IPS-18a (cell line): ENCODE data around the gene MICB.
"Not testable (repeated sequence)": the region's sequence is repeated elsewhere in the genome, so short reads cannot be mapped to it uniquely, and the experiment has no call there.

Experiments used
- H3K27ac ChIP-seq: one replicate; pipeline ENCODE4 v1.5.1; 2013; ENCODE audit warnings: low read length
- H3K27me3 ChIP-seq: one replicate; pipeline ENCODE4 v1.6.1; 2013; ENCODE audit warnings: mild to moderate bottlenecking, low read length; ENCODE audit not compliant: control insufficient read depth, insufficient read depth
- H3K36me3 ChIP-seq: one replicate; pipeline ENCODE4 v1.6.1; 2013; ENCODE audit warnings: low read depth, low read length; ENCODE audit not compliant: control insufficient read depth
- H3K4me1 ChIP-seq: one replicate; pipeline ENCODE4 v1.6.1; 2013; ENCODE audit warnings: low read depth, low read length; ENCODE audit not compliant: control insufficient read depth
- H3K4me3 ChIP-seq: one replicate; pipeline ENCODE4 v1.5.1; 2013; ENCODE audit warnings: low read length
- H3K9ac ChIP-seq: one replicate; pipeline ENCODE4 v1.6.1; 2013; ENCODE audit warnings: mild to moderate bottlenecking, low read length, moderate library complexity
- H3K9me3 ChIP-seq: one replicate; pipeline ENCODE4 v1.6.1; 2013; ENCODE audit warnings: low read depth, low read length; ENCODE audit not compliant: control insufficient read depth

MICB gene

GRCh38 chr6:31478186-31478950 is 19.6 kb upstream of the MICB start:
- H3K27ac ChIP-seq: no peak overlapping the region
- no peak overlapping the region for H3K4me3 ChIP-seq
- no peaks in the 10 kb centered on the region for H3K4me1 ChIP-seq
- H3K9ac ChIP-seq: no peak overlapping the region
- no peaks in the 10 kb centered on the region for H3K9me3 ChIP-seq
- H3K27me3 ChIP-seq: no peaks in the 10 kb centered on the region
- H3K36me3 ChIP-seq: no peaks in the 10 kb centered on the region

- Histone ChIP-seq H3K27ac (no peak overlapping the region), H3K9me3 (no peaks in the 10 kb centered on the region), H3K4me3 (no peak overlapping the region), H3K4me1 (no peaks in the 10 kb centered on the region), H3K36me3 (no peaks in the 10 kb centered on the region), H3K27me3 (no peaks in the 10 kb centered on the region), H3K9ac (no peak overlapping the region)
Observed at GRCh38 chr6:31479151-31479932, 18.6 kb upstream of the MICB start.

GRCh38 chr6:31479933-31480535 is 17.9 kb upstream of the MICB start:
- no peaks in the 10 kb centered on the region for H3K36me3 ChIP-seq
- H3K27me3 ChIP-seq: no peaks in the 10 kb centered on the region
- H3K4me3 ChIP-seq: no peak overlapping the region
- H3K9ac ChIP-seq: no peak overlapping the region
- H3K4me1 ChIP-seq: no peaks in the 10 kb centered on the region
- H3K27ac ChIP-seq: no peak overlapping the region
- no peaks in the 10 kb centered on the region for H3K9me3 ChIP-seq

- H3K4me1 ChIP-seq: no peaks in the 10 kb centered on the region
- no peaks in the 10 kb centered on the region for H3K36me3 ChIP-seq
- H3K27ac ChIP-seq: no peak overlapping the region
- no peak overlapping the region for H3K9ac ChIP-seq
- no peaks in the 10 kb centered on the region for H3K27me3 ChIP-seq
- H3K9me3 ChIP-seq: no peaks in the 10 kb centered on the region
- H3K4me3 ChIP-seq: no peak overlapping the region
Observed at GRCh38 chr6:31480574-31480973, 17.4 kb upstream of the MICB start.

GRCh38 chr6:31483392-31483791 is 14.6 kb upstream of the MICB start:
- Histone ChIP-seq H3K36me3 (no peaks in the 10 kb centered on the region), H3K9me3 (no peaks in the 10 kb centered on the region), H3K27ac (no peak overlapping the region), H3K4me3 (no peak overlapping the region), H3K4me1 (no peaks in the 10 kb centered on the region), H3K9ac (no peak overlapping the region), H3K27me3 (no peaks in the 10 kb centered on the region)

GRCh38 chr6:31485055-31485454 is 12.9 kb upstream of the MICB start:
- H3K9ac ChIP-seq: no peak overlapping the region
- no peaks in the 10 kb centered on the region for H3K9me3 ChIP-seq
- no peaks in the 10 kb centered on the region for H3K4me1 ChIP-seq
- H3K4me3 ChIP-seq: no peak overlapping the region
- no peaks in the 10 kb centered on the region for H3K36me3 ChIP-seq
- no peak overlapping the region for H3K27ac ChIP-seq
- H3K27me3 ChIP-seq: peaks cover 11% of the 10 kb centered on the region

- not testable (repeated sequence) for H3K4me1 ChIP-seq, H3K36me3 ChIP-seq, H3K9me3 ChIP-seq, H3K27ac ChIP-seq, H3K9ac ChIP-seq, H3K4me3 ChIP-seq
- H3K27me3 ChIP-seq: peaks cover 23% of the 10 kb centered on the region
Observed at GRCh38 chr6:31486065-31486837, 11.7 kb upstream of the MICB start.

- not testable (repeated sequence) for H3K9ac ChIP-seq, H3K4me1 ChIP-seq
- peaks cover 28% of the 10 kb centered on the region for H3K27me3 ChIP-seq
Observed at GRCh38 chr6:31487674-31488073, 10.3 kb upstream of the MICB start.

GRCh38 chr6:31489086-31489485 is 8.9 kb upstream of the MICB start:
- Histone ChIP-seq H3K36me3 (no peaks in the 10 kb centered on the region), H3K27me3 (peaks cover 40% of the 10 kb centered on the region), H3K27ac (no peak overlapping the region), H3K9me3 (no peaks in the 10 kb centered on the region), H3K4me3 (no peak overlapping the region), H3K4me1 (no peaks in the 10 kb centered on the region), H3K9ac (no peak overlapping the region)

More at GRCh38 chr6:31487674-31488073, 10.3 kb upstream of the MICB start:
- not testable (repeated sequence) for H3K27ac ChIP-seq, H3K36me3 ChIP-seq, H3K9me3 ChIP-seq, H3K4me3 ChIP-seq

- H3K27me3 ChIP-seq: peaks cover 52% of the 10 kb centered on the region
- no peaks in the 10 kb centered on the region for H3K9me3 ChIP-seq
- no peak overlapping the region for H3K4me3 ChIP-seq
Observed at GRCh38 chr6:31490115-31490873, 7.7 kb upstream of the MICB start.

GRCh38 chr6:31493550-31493874 is 4.4 kb upstream of the MICB start:
- Histone ChIP-seq H3K27me3 (peaks cover 78% of the 10 kb centered on the region), H3K4me3 (peak overlapping the region; percentile 75)

More at GRCh38 chr6:31490115-31490873, 7.7 kb upstream of the MICB start:
- Histone ChIP-seq H3K4me1 (peaks cover 2% of the 10 kb centered on the region), H3K27ac (no peak overlapping the region), H3K36me3 (no peaks in the 10 kb centered on the region), H3K9ac (no peak overlapping the region)

More at GRCh38 chr6:31493550-31493874, 4.4 kb upstream of the MICB start:
- H3K27ac ChIP-seq, H3K9ac ChIP-seq, H3K9me3 ChIP-seq, H3K36me3 ChIP-seq, H3K4me1 ChIP-seq: not testable (repeated sequence)
